ENCODE results near the gene MYO1D.
"Not testable (repeated sequence)": the region's sequence is repeated elsewhere in the genome, so short reads cannot be mapped to it uniquely, and the experiment has no call there.

Gene MYO1D

DNA sequence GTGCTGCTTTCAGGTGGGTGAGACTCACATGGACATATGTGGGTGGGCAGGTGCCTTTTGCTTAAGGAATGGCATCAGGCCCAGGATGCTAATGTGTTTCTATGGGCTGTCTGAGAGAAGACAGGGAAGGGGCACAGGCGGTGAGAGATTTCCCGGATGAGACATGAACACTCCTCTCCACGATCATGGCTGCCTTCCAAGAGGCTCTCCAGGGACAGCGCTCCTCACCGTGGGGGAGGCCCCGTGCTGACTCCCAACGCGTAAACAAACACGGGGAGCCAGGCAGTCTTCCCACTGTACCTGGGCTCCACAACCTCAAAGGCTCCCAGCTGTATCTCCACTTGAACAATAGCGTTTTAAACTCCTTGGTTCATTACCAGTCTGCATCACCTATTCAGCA is 347.3 kb downstream of the MYO1D start:
- no peak for DNase-seq (ENCODE audit: low read depth)

DNA sequence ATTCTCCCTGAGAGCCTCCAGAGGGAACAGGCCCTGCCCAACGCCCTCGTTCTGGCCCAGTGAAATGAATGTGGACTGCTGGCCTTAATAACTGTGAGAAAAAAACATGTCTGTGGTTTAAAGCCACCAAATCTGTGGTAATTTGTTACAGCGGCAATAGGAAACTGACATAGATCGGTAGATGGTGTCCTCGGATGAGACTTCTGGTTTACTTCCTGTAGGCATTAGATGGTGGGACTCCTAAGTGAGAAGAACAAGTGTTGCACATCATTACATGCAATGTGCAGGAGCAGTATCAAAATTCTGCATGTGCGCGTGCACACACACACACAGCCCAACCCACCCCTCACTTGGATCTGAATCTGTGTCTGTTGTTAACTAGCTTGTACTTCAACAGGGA is 348.1 kb downstream of the MYO1D start:
- no peak for DNase-seq (ENCODE audit: low read depth)

DNA sequence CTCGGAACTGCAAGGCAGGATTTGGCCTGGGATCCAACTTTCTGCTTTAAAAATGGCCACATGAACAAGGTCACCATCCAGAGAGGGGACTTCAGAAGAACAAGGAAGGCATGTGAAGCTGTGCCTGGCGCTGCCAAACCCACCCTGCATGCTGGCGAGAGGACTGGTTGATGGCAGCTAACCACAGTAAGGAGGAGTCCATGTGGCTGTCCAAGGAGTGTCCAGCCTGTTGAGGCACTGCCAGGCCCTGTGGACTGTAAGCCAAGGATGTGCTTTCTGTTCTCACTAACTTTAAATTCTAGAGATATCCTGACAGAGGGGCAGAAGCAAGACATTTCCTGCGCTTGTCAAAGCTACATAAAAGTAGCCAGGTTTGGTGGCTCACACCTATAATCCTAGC is 349.8 kb downstream of the MYO1D start:
- DNase-seq (ENCODE audit: low read depth) = no peak

DNA sequence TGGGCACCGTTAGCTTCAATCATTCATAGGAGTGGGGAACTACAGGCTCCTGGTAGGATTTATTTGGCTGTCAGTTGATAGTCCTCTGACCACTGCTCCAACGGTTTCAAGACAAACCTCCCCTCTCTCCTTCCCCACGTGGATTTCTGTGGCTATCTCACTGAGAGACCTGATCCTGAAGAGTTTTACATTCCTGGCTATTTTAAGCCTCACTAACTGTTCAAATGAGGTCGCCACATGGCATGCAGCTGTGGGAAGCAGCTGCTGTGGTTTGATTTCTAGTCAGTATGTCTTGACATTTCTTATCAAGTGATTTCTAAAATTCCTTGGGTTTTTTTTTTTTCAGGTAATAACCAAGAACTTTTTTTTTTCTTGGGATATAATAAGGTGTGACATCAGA is 351.8 kb downstream of the MYO1D start:
- DNase-seq (ENCODE audit: low read depth) = peak; percentile 39

DNA sequence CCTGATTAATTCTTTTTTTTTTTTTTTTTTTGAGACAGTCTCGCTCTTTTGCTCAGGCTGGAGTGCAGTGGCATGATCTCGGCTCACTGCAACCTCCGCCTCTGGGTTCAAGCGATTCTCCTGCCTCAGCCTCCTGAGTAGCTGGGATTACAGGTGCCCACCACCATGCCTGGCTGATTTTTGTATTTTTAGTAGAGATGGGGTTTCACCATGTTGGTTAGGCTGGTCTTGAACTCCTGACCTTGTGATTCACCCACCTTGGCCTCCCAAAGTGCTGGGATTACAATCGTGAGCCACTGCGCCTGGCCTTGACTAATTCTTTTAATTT is 352.4 kb downstream of the MYO1D start:
- DNase-seq (ENCODE audit: low read depth) = not testable (repeated sequence)

DNA sequence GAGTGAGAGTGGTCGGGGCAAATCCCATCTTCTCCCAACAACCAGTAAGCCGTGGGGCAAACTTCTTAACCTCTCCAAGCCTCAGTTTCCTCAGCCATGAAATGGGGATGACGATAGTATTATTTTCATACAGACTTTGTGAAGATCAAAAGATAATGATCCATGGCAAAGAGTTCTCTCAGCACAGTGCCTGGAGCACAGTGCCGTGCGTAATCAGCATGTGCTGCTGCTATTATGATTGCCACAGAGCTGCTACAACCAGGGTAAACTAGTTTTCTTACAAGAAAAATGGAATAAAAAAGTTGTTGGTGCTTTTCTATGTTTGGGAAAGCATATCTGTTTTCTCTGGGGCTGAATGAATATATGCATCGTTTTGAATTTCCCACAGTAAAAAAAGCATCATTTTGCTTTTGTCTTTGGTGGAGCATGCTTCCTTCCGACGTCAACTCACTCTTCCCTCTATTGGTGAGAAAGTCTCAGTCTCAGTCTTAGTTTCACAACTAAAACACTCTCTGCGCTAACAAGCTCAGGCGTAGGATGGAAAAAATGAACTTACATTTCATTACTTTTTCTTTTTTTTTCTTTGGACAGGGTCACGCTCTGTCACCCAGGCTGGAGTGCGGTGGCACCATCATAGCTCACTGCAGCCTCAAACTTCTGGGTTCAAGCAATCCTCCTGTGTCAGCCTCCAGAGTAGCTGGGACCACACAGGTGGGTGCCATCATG is 352.9 kb downstream of the MYO1D start:
- DNase-seq (ENCODE audit: low read depth) = no peak

DNA sequence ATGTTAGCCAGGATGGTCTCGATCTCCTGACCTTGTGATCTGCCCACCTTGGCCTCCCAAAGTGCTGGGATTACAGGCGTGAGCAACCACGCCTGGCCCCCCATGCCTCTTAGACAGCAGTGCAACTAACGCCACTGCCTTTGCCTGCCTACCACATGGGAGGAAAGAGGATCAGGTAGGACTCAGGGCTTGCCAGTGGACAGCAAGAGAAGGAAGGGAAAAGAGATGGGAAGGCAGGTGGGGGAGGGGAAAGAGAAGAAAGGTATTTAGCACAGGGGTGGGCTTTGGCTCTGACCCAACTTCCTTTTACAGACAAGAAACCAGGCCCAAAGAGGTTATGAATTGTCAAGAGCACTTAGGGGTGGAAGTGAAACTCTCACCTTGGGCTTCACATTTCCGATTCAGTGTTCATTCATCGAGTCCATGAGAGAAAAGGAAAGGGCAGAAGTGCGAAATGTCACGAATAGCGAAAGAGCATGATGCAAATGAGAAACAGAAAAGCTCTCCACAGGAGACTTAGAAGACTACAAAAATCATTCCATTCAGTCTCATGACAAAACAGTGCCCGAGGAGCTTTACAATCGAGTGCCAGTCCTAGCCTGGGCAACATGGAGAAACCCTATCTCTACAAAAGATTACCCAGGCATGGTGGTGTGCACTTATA is 353.8 kb downstream of the MYO1D start:
- no peak for DNase-seq (ENCODE audit: low read depth)

DNA sequence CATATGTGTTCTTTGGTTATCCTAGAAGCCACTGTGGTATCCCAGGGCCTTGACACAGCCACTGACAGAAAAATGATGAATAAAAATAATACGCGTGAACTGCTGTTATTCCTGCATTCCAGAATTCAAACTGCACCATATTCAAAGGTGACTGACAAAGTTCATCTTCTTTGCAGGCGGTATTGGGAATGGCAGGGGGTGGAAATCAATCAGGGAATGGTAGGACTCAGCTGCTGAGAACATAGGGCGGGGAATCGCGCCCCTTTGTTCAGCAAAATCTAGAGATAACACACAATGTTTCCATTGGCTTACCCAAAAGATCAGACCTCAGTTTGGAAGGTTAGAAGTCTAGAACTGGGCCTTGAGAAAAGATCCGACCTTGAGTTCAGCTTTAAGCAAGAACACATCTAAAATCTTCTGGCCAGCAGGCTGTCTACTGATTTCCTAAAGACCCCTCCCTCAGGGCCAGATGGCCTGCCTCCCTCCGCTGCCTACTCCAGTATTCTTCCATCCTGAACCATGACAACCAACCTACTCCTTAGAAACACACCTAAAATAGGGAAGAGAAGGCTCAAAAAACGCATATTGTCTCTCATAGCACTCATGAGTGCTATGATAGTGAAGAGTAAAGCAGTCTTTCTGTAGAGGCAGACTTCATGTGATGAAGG is 356.1 kb downstream of the MYO1D start:
- DNase-seq (ENCODE audit: low read depth) = no peak

DNA sequence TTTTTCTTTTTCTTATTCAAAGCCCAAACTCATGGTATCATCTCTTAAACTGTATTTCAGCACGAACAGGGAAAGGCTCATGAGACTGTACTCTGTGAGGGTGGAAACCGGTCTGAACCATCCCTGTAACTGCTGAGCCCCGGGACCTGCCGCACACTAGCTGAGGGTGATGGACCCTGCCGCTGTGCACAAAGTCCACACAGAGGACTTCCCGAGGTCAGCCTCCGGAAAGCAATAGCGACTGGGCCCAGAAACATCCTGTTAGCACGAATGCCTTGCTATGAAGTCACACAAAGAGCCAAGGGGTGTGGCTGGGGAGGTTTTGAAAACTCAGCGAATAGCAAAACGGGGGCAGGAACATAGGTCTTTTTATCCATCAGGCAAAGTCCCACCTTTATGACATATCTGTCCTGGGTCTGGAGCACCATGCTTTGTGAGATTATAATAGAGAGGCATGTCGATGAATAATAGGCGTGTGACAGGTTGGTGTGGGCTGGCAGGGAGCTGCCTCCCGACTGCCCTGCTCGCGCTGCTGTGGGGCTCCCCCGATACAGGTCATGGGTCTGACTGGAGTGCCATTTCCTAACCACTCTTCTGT is 356.7 kb downstream of the MYO1D start:
- no peak for DNase-seq (ENCODE audit: low read depth)

DNA sequence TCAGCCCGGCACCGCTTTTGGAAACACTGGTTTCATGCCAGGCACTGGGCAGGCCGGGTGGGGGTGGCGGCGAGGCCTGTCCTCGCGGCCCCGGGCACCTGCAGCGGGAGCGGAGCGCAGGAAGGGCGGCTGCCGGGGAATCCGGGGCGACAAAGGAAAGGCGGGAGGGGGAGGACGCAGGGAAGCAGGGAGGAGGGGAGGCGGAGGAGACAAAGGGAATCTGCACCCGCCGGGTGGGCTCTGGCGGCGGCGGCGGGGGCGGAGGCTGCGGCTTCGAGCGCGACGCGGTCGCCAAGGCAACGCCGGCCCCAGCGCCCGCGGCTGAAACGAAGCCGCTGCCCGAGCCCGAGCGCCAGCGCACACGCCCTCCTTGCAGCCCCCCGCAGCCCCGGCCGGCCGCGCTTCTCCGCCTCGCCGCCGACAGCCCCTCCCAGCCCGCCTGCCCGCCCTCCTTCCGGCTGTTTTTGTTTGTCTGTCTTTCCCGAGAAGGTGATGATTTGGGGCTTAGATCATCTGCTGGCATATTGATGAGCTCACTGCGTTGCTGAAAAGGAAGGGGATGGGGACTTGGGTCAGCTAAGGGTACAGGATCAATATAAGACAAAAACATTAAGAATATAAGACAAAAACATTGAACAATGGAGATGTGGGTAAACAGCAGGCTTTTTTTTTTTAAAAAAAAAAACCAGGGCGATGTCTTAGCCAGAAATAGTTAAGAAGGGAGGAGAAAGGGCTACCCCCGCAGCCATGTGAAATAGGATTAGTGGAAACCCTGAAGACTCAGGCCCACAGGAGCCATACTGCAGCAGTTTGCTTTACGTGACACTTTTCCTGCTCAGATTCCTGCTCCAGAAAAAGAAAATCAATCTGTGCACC is 357.5 kb downstream of the MYO1D start:
- no peak for DNase-seq (ENCODE audit: low read depth)

DNA sequence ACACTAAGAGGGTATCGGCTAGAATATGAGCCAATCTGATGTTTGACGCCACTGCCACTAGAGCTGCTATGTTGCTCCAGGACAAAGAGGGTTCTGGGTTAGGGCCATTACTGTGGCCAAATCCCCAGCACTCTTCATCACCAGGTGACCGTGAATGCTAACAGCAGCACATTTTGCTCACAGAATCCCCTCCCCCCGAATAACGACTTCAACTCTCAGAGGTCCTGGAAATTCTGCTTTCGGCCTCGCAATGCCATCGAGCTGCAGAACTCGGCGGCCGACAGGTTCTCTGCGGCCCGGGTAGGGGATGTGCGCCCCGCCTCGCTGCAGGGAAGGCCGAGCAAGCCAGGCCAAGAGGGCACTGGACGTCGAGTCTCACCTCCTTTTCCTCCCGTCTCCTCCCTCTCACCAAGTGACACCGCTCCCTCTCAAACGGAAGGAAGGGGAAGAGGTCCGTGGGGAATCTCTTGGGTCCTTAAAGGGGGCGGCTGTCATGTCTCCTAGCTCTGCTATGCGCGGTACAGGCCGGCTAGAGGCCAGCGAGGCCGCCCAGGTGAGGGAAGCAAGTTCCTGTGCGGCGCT is 358.2 kb downstream of the MYO1D start:
- DNase-seq (ENCODE audit: low read depth) = no peak

DNA sequence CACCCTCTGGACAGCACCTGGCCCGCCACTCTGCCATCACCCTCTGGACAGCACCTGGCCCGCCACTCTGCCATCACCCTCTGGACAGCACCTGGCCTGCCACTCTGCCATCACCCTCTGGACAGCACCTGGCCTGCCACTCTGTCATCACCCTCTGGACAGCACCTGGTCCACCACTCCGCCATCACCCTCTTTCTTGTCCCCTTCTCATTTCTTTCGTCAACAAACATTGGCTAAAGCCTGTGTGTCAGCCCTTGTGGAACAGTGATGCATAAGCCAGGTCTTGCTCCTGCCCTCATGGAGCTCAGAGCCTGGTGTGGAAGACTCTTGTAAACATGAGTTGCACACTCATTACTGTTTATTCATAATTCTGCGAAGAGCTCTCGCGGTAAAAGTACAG is 358.9 kb downstream of the MYO1D start:
- no peak for DNase-seq (ENCODE audit: low read depth)

DNA sequence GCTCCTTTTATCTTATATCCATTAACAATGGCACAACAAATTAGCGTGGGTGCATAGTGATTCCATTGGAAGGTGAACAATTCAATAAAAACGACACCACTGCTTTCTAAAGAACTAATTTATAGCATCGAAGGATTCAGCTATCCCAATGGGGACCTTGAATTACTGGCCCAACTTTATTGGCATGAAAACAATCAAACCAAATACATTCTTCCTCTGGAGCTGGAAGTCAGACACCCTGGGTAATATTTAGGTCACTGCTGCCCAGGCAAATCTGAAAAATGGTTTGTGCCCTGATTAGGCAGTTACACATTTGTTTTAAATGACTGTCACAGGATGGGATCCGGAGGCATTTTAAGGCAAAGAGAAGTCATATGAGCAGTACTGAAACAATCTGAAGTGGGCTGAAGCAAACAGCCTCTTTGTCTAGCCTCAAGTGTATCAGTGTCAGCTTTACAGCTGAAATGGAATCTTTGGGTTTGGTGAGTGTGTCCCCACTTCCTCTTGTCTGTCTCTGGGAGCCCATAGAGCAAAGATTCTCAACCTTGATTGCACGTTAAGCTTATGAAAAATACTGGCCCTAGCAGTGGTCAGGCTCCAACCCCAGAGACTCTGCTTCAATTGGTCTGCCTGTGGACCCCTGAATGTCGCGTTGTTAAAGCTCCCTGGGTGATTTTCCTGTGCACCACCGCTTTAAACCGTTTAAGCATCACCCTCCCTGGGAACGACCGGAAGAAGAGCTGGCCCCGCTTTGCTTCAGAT is 359.8 kb downstream of the MYO1D start:
- no peak for DNase-seq (ENCODE audit: low read depth)

DNA sequence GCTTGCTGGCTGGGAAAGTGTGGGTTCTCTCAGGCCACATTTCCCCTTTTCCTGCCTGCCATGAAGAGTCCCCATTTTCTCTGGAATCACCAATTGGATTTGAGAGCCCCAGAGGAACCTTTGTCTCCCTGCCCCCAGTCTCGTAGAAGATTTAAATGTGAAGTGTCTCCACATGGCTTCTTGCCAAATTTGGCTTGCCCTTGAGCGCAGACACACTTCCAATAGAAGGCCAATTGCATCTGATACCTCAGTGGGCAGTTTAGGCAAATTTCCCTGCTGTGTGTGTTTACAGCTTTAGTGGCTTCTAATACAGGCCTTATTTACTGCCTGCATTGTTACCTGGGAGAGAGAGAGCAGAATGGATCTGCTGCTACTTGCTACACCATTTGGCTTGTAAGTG is 360.5 kb downstream of the MYO1D start:
- no peak for DNase-seq (ENCODE audit: low read depth)

DNA sequence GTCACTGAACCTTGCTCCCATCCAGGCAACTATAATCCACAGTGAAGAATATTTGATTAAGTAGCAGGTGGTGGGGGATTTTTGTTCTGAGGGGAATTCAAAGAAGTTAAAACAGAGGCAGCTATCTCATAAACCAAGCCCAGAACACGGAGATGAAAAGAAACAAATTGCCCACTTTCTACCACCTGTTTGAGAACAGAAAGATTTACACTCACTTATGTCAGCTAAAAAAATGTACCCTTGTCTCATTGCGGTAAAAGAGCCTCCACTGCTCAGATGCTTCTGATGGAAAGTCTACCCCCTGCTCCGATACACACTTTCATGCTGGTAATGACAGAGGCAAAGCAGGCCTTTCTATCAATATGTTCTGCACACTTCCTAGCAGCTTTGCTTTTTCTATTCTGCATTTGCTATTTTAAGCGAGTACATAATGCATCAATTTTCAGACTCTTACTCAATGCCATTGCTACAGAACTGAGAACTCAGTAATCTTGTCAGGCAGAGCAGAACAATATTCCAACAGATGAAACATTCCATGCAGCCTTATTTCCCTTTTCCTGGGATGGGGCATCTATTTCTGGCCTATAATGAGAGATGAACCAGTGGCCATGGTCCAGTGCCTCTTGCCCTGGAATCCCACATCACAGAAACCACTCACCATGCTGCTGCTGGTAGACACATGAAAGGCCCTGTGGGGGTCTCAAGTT is 361.1 kb downstream of the MYO1D start:
- no peak for DNase-seq (ENCODE audit: low read depth)

DNA sequence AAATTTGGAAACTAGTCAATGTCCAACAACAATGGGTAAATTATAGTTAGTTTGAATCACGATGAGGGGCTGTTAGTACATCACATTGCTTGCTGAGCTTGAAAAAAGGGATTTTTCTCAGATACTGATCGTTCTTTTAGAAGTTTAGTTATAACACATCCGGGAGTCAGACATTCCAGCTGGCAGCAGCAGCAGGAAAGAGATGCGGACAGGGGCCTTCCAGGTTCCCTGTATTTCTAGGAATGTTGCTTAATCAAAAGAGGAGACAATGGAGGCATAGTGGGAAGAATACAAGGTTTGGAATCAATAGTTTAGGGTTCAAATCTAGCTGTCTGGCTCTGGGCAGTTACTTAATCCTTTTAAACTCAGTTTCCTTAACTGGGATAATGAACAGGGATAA is 362.3 kb downstream of the MYO1D start:
- DNase-seq (ENCODE audit: low read depth) = no peak

DNA sequence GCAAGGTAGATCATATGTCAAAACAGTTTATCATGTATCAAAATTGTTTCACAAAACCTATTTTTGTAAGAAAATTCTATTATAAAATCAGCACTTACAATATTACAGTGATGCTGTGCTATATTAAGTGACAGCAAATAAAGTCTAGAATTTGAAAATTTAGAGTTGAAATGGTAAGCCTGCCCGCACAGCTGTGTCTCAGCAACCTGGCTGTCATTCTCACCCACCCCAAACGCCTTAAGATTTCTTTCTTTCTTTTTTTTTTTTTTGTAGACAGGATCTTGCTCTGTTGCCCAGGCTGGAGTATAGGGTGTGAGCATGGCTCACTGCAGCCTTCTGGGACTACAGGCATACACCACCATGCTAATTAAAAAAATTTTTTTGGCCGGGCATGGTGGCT is 363.3 kb downstream of the MYO1D start:
- DNase-seq (ENCODE audit: low read depth) = no peak

DNA sequence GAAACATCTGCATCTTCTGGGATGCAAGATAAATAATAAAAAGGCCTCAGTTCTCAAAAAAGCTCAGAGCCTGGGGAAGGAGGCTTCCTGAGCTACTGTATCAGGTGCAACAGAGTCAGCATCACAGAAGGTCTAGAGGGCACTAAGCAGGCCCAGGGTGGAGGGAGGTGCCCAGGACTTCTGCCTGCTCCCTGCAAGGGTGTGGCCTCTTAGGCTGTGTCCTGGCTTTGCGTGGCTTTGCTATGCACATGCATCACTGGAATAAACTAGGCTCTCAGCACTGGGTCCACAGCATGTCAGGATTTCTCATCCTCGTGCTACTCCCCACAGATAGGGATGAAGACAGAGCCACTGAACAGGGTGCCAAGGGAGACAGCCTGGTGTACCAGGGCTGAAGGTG is 364.6 kb downstream of the MYO1D start:
- no peak for DNase-seq (ENCODE audit: low read depth)

DNA sequence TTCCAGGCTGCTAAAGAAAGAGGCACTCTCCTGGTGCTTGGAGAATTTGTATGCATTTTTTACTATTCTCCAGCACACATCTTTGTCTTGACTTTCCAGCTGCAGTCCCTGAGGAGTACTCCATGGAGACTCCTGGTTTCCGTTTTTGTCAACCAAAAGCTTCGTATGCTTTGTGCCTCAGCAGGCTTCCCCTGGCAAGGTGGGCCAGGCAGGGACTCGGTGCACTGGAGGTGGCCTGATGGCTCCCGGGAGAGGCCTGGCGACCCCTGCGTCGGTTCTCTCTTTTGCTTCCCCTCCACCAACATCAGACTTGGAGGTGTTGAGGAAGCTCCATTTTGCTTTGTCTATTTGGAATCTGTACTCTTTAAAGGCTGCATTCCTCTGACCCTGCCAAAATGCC is 366.5 kb downstream of the MYO1D start:
- DNase-seq (ENCODE audit: low read depth) = no peak

DNA sequence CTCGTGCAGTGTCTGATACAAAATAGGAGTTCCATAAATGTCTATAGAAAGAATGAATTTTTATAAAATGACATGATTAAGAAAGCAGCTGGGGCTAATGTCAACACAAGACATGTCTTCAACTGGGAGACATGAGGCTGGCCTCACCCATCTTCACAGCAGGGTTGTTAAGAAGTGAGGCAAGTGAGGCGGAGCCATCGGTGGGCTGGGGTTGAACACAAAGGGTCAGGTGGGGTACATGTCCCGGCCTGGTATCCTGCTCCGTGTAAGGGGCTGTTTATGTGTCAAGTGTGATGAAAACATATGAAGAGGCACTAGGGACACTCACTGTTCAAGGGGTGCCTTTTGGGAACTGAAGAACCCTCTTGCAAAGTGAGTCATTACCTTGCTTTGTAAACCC is 368.0 kb downstream of the MYO1D start:
- no peak for DNase-seq (ENCODE audit: low read depth)

Data from GM04503 (cell line).